Activated CD4-positive, alpha-beta memory T cell treated with anti-CD3 and anti-CD28 coated beads, Interleukin-2, amount 10 ng/mL, durations not matched to agents 7 days and 5 days (primary cell): ENCODE results near the gene RNF141. TPM values are rescaled to one million over a fixed set of nuclear protein-coding genes. Genes with fewer than 3 reads are reported as not detected.
A peak's percentile ranks its signal among the peaks of the same experiment; 100 is the strongest.

ENCODE experiments used
- CTCF ChIA-PET: fragments of 350-600 bp; sonication (Branson Sonifier 250); formaldehyde crosslinking; loops from one replicate; lab custom pipeline; 2021; ENCODE audit warnings: antibody characterized with exemption, inconsistent platforms; lab: Charles Lee
- POLR2A ChIA-PET: fragments of 350-600 bp; sonication (Branson Sonifier 250); formaldehyde crosslinking; loops from one replicate; lab custom pipeline; 2021; ENCODE audit warnings: antibody characterized with exemption; lab: Charles Lee
- DNase-seq: peaks from one replicate; pipeline ENCODE4 v3.0.0-alpha.2; 2020
- H3K27ac Mint-ChIP-seq: one replicate; pipeline ENCODE4 v1.8.0; 2021; ENCODE audit warnings: mild to moderate bottlenecking, mixed read lengths
- H3K27me3 Mint-ChIP-seq: one replicate; pipeline ENCODE4 v1.8.0; 2021; ENCODE audit warnings: mixed read lengths
- H3K36me3 Mint-ChIP-seq: one replicate; pipeline ENCODE4 v1.8.0; 2021; ENCODE audit warnings: low read depth, mixed read lengths
- H3K4me1 Mint-ChIP-seq: one replicate; pipeline ENCODE4 v1.8.0; 2021; ENCODE audit warnings: mixed read lengths
- H3K4me3 Mint-ChIP-seq: one replicate; pipeline ENCODE4 v1.8.0; 2021; ENCODE audit warnings: mild to moderate bottlenecking, mixed read lengths
- H3K9me3 Mint-ChIP-seq: one replicate; pipeline ENCODE4 v1.8.0; 2021; ENCODE audit warnings: mixed read lengths
- total RNA-seq, 2 experiments: library from RNA; stranded (reverse); gene quantifications; one replicate each; pipeline ENCODE4 v1.2.3, GENCODE V29; 2021

Gene RNF141
- total RNA-seq, 2 experiments from 2014 or later: 12.2 to 12.3 TPM

- H3K27ac Mint-ChIP-seq: no peak overlapping the region
- no peaks in the 10 kb centered on the region for H3K27me3 Mint-ChIP-seq
- peaks cover 54% of the 10 kb centered on the region for H3K36me3 Mint-ChIP-seq
Measured at GRCh38 chr11:10499874-10500601, 40.9 kb downstream of the RNF141 start.

GRCh38 chr11:10499452-10499851 lies 41.5 kb downstream of the RNF141 start:
- no peak for DNase-seq
- POLR2A ChIA-PET: no interaction called here
- no peak overlapping the region for H3K27ac Mint-ChIP-seq
- peaks cover 53% of the 10 kb centered on the region for H3K36me3 Mint-ChIP-seq
- no peaks in the 10 kb centered on the region for H3K4me1 Mint-ChIP-seq
- no peak overlapping the region for H3K4me3 Mint-ChIP-seq
- CTCF ChIA-PET: no interaction called here
- H3K27me3 Mint-ChIP-seq: no peaks in the 10 kb centered on the region
- H3K9me3 Mint-ChIP-seq: no peaks in the 10 kb centered on the region

More at GRCh38 chr11:10499874-10500601, 40.9 kb downstream of the RNF141 start:
- Mint-ChIP-seq H3K4me1 (no peaks in the 10 kb centered on the region), H3K4me3 (no peak overlapping the region), H3K9me3 (no peaks in the 10 kb centered on the region)
- no peak for DNase-seq
- CTCF ChIA-PET: no interaction called here
- POLR2A ChIA-PET: no interaction called here

- Mint-ChIP-seq H3K4me3 (no peak overlapping the region), H3K27me3 (no peaks in the 10 kb centered on the region), H3K4me1 (no peaks in the 10 kb centered on the region), H3K36me3 (peaks cover 53% of the 10 kb centered on the region), H3K27ac (no peak overlapping the region), H3K9me3 (no peaks in the 10 kb centered on the region)
- DNase-seq: no peak
- ChIA-PET CTCF (no interaction called here), POLR2A (no interaction called here)
Measured at GRCh38 chr11:10498426-10499250, 42.3 kb downstream of the RNF141 start.

- ChIA-PET CTCF (interaction anchor here (0.6 kb wide), 1 partner anchor 243 kb away, joined by 3 read pairs; no protein-coding TSS in a partner anchor), POLR2A (no interaction called here)
- Mint-ChIP-seq H3K27me3 (no peaks in the 10 kb centered on the region), H3K4me3 (no peak overlapping the region), H3K27ac (no peak overlapping the region), H3K36me3 (peaks cover 52% of the 10 kb centered on the region), H3K9me3 (no peaks in the 10 kb centered on the region), H3K4me1 (no peaks in the 10 kb centered on the region)
- no peak for DNase-seq
Measured at GRCh38 chr11:10498022-10498400, 43.0 kb downstream of the RNF141 start.

GRCh38 chr11:10497371-10498021 lies 43.5 kb downstream of the RNF141 start:
- H3K27me3 Mint-ChIP-seq: no peaks in the 10 kb centered on the region
- no peak overlapping the region for H3K27ac Mint-ChIP-seq
- no peak overlapping the region for H3K4me3 Mint-ChIP-seq
- ChIA-PET POLR2A (no interaction called here), CTCF (interaction anchor here (0.6 kb wide), 1 partner anchor 244 kb away, joined by 3 read pairs; no protein-coding TSS in a partner anchor)
- peaks cover 55% of the 10 kb centered on the region for H3K36me3 Mint-ChIP-seq
- H3K4me1 Mint-ChIP-seq: no peaks in the 10 kb centered on the region
- no peak for DNase-seq
- no peaks in the 10 kb centered on the region for H3K9me3 Mint-ChIP-seq

- Mint-ChIP-seq H3K36me3 (peaks cover 58% of the 10 kb centered on the region), H3K27ac (no peak overlapping the region), H3K4me1 (no peaks in the 10 kb centered on the region), H3K4me3 (no peak overlapping the region), H3K9me3 (no peaks in the 10 kb centered on the region), H3K27me3 (no peaks in the 10 kb centered on the region)
- CTCF ChIA-PET: interaction anchor here (0.6 to 1.1 kb wide), 3 partner anchors 17 to 1224 kb away, joined by 3 to 5 read pairs (median 3); no protein-coding TSS in a partner anchor
- no peak for DNase-seq
- POLR2A ChIA-PET: no interaction called here
Measured at GRCh38 chr11:10496296-10496936, 44.6 kb downstream of the RNF141 start.

- no peak for DNase-seq
- Mint-ChIP-seq H3K36me3 (peaks cover 58% of the 10 kb centered on the region), H3K9me3 (no peaks in the 10 kb centered on the region), H3K27ac (no peak overlapping the region), H3K27me3 (no peaks in the 10 kb centered on the region), H3K4me1 (no peaks in the 10 kb centered on the region), H3K4me3 (no peak overlapping the region)
- ChIA-PET POLR2A (no interaction called here), CTCF (interaction anchor here (1.1 kb wide), 1 partner anchor 16 kb away, joined by 5 read pairs; no protein-coding TSS in a partner anchor)
Measured at GRCh38 chr11:10495464-10495786, 45.6 kb downstream of the RNF141 start.

- no peak for DNase-seq
- Mint-ChIP-seq H3K4me3 (no peak overlapping the region), H3K9me3 (no peaks in the 10 kb centered on the region), H3K27me3 (no peaks in the 10 kb centered on the region), H3K36me3 (peaks cover 60% of the 10 kb centered on the region), H3K27ac (no peak overlapping the region), H3K4me1 (no peaks in the 10 kb centered on the region)
- POLR2A ChIA-PET: no interaction called here
- CTCF ChIA-PET: interaction anchor here (1.1 kb wide), 1 partner anchor 15 kb away, joined by 5 read pairs; no protein-coding TSS in a partner anchor
Measured at GRCh38 chr11:10494636-10495463, 46.1 kb downstream of the RNF141 start.

- H3K4me1 Mint-ChIP-seq: peaks cover 6% of the 10 kb centered on the region
- no peaks in the 10 kb centered on the region for H3K27me3 Mint-ChIP-seq
- peaks cover 61% of the 10 kb centered on the region for H3K36me3 Mint-ChIP-seq
- POLR2A ChIA-PET: no interaction called here
- H3K4me3 Mint-ChIP-seq: no peak overlapping the region
- H3K27ac Mint-ChIP-seq: no peak overlapping the region
- no peaks in the 10 kb centered on the region for H3K9me3 Mint-ChIP-seq
- CTCF ChIA-PET: no interaction called here
- DNase-seq: no peak
Measured at GRCh38 chr11:10493041-10493663, 47.8 kb downstream of the RNF141 start.

- H3K27ac Mint-ChIP-seq: no peak overlapping the region
- no peaks in the 10 kb centered on the region for H3K9me3 Mint-ChIP-seq
- DNase-seq: no peak
- H3K4me1 Mint-ChIP-seq: peaks cover 9% of the 10 kb centered on the region
- H3K27me3 Mint-ChIP-seq: no peaks in the 10 kb centered on the region
- POLR2A ChIA-PET: interaction anchor here (1.2 kb wide), 1 partner anchor 29 kb away, joined by 3 read pairs; no protein-coding TSS in a partner anchor
- no peak overlapping the region for H3K4me3 Mint-ChIP-seq
- CTCF ChIA-PET: no interaction called here
- H3K36me3 Mint-ChIP-seq: peaks cover 67% of the 10 kb centered on the region
Measured at GRCh38 chr11:10492084-10492483, 48.9 kb downstream of the RNF141 start.

- CTCF ChIA-PET: no interaction called here
- POLR2A ChIA-PET: interaction anchor here (1.2 kb wide), 1 partner anchor 31 kb away, joined by 3 read pairs; no protein-coding TSS in a partner anchor
- H3K27me3 Mint-ChIP-seq: no peaks in the 10 kb centered on the region
- DNase-seq: no peak
- H3K36me3 Mint-ChIP-seq: peaks cover 58% of the 10 kb centered on the region
- H3K9me3 Mint-ChIP-seq: no peaks in the 10 kb centered on the region
- peak overlapping the region; percentile 7 for H3K27ac Mint-ChIP-seq
- H3K4me1 Mint-ChIP-seq: peaks cover 9% of the 10 kb centered on the region
- H3K4me3 Mint-ChIP-seq: no peak overlapping the region
Measured at GRCh38 chr11:10490398-10491241, 50.4 kb downstream of the RNF141 start.
